ENCODE data around the gene ASIC3.

- TF ChIP-seq, protein P1, sequence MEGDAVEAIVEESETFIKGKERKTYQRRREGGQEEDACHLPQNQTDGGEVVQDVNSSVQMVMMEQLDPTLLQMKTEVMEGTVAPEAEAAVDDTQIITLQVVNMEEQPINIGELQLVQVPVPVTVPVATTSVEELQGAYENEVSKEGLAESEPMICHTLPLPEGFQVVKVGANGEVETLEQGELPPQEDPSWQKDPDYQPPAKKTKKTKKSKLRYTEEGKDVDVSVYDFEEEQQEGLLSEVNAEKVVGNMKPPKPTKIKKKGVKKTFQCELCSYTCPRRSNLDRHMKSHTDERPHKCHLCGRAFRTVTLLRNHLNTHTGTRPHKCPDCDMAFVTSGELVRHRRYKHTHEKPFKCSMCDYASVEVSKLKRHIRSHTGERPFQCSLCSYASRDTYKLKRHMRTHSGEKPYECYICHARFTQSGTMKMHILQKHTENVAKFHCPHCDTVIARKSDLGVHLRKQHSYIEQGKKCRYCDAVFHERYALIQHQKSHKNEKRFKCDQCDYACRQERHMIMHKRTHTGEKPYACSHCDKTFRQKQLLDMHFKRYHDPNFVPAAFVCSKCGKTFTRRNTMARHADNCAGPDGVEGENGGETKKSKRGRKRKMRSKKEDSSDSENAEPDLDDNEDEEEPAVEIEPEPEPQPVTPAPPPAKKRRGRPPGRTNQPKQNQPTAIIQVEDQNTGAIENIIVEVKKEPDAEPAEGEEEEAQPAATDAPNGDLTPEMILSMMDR (optimal IDR thresholded peaks at IDR 0.05 in 1 of 3, IDR thresholded peaks at IDR 0.05 in 1 of 3, conservative IDR thresholded peaks at IDR 0.05 in 1 of 3; ENCODE audit: extremely low read depth in 1 of 3, insufficient read depth in 2 of 3, low read length in 3 of 3), result no peak
- TF ChIP-seq EZH2 (IDR thresholded peaks at IDR 0.05; ENCODE audit: low read length), result no peak
Measured at GRCh38 chr7:151064993-151065392, 16.7 kb downstream of the ASIC3 start.
